T-cell (primary cell): Measurements from ENCODE around the gene PNMA1. TPM values are rescaled to one million over a fixed set of nuclear protein-coding genes. Genes with fewer than 3 reads are reported as not detected.

ENCODE experiments used
- ATAC-seq, 4 experiments: fragments of 200-7000 bp in 3 of 4; fragments of 150-1000 bp in 1 of 4; cut with Tn5 transposase; replicated peaks in 1 of 4; 1 replicate in 3 of 4; 2 replicates in 1 of 4; pipeline ENCODE4 v1.10.0; 2021; ENCODE audit warnings: moderate library complexity in 3 of 4, mild to moderate bottlenecking in 2 of 4, moderate number of reproducible peaks in 1 of 4
- CTCF ChIA-PET, 2 donors: fragments of 300-600 bp; sonication (Branson Sonifier 250); formaldehyde crosslinking; loops; one replicate each; lab custom pipeline; 2022; ENCODE audit warnings: antibody characterized with exemption in 2 of 2; lab: Charles Lee
- POLR2A ChIA-PET, 2 donors: fragments of 300-600 bp; sonication (Branson Sonifier 250); formaldehyde crosslinking; loops; one replicate each; lab custom pipeline; 2022; ENCODE audit warnings: antibody characterized with exemption in 2 of 2; lab: Charles Lee
- DNase-seq, 35 experiments: peaks; one replicate each; pipeline versions ENCODE4 v3.0.0 to v3.0.0-alpha.2; 2013 to 2023
- H3K27ac ChIP-seq: one replicate; pipeline ENCODE4 v1.5.1; 2013; ENCODE audit warnings: low read length
- H3K27me3 ChIP-seq, 2 experiments: replicated peaks in 1 of 2; 1 replicate in 1 of 2; 2 replicates in 1 of 2; pipeline versions ENCODE4 v1.6.1 to v1.7.0; 2013; ENCODE audit warnings: low read length in 1 of 2, mixed read lengths in 1 of 2; ENCODE audit not compliant: control insufficient read depth in 2 of 2, insufficient read depth in 2 of 2; ENCODE audit errors: extremely low read depth in 1 of 2
- H3K36me3 ChIP-seq, 2 donors: 1 replicate in 1 of 2; 2 replicates in 1 of 2; pipeline versions ENCODE4 v1.6.1 to v1.7.0; 2013; ENCODE audit warnings: low read length in 1 of 2; ENCODE audit not compliant: control insufficient read depth in 2 of 2, insufficient read depth in 1 of 2; ENCODE audit errors: extremely low read depth in 1 of 2
- H3K4me1 ChIP-seq, 2 experiments: 1 replicate in 1 of 2; 2 replicates in 1 of 2; pipeline versions ENCODE4 v1.6.1 to v1.7.0; 2013; ENCODE audit warnings: low read length in 2 of 2, mixed read lengths in 1 of 2; ENCODE audit not compliant: insufficient read depth in 2 of 2, control insufficient read depth in 1 of 2; ENCODE audit errors: extremely low read depth in 1 of 2
- H3K4me3 ChIP-seq, 2 donors: 1 replicate in 1 of 2; 2 replicates in 1 of 2; pipeline versions ENCODE4 v1.5.1 to v1.7.0; 2013; ENCODE audit warnings: mild to moderate bottlenecking in 2 of 2, low read length in 1 of 2, moderate library complexity in 1 of 2; ENCODE audit not compliant: control insufficient read depth in 1 of 2; ENCODE audit errors: extremely low read depth in 1 of 2
- H3K9me3 ChIP-seq: 2 replicates; pipeline ENCODE4 v1.7.0; 2013
- H3K27ac Mint-ChIP-seq, 2 donors: one replicate each; pipeline ENCODE4 v1.8.0; 2020 to 2021; ENCODE audit warnings: mild to moderate bottlenecking in 2 of 2, mixed read lengths in 2 of 2
- H3K27me3 Mint-ChIP-seq, 2 donors: one replicate each; pipeline ENCODE4 v1.8.0; 2021 to 2022; ENCODE audit warnings: mixed read lengths in 2 of 2
- H3K36me3 Mint-ChIP-seq: one replicate; pipeline ENCODE4 v1.8.0; 2021; ENCODE audit warnings: mixed read lengths
- H3K4me1 Mint-ChIP-seq, 3 donors: one replicate each; pipeline ENCODE4 v1.8.0; 2020 to 2022; ENCODE audit warnings: mixed read lengths in 3 of 3, mild to moderate bottlenecking in 1 of 3
- H3K4me3 Mint-ChIP-seq, 3 donors: one replicate each; pipeline ENCODE4 v1.8.0; 2020 to 2022; ENCODE audit warnings: mild to moderate bottlenecking in 3 of 3, mixed read lengths in 3 of 3, moderate library complexity in 3 of 3
- H3K9me3 Mint-ChIP-seq, 3 donors: one replicate each; pipeline ENCODE4 v1.8.0; 2020 to 2022; ENCODE audit warnings: mixed read lengths in 3 of 3
- WGBS: methylation state at CpG from one replicate; pipeline ENCODE4 v1.1.5; 2013; ENCODE audit warnings: missing lambda C conversion rate; ENCODE audit not compliant: insufficient coverage; 5-methylcytosine and 5-hydroxymethylcytosine counted together
- total RNA-seq, 35 experiments: library from RNA in 6 of 35; stranded (reverse) in 6 of 35; fragments of 120-200 nt in 1 of 35; gene quantifications; one replicate each; pipeline versions ENCODE4 v1.2.1 to v1.2.4 and lab custom pipeline; 2013 to 2026

The PNMA1 gene
- total RNA-seq, 5 donors from 2014 or later (not counting 1 experiment from before 2014, with no cell fraction given) = 36.2 to 57.9 (median 53.4) TPM

GRCh38 chr14:73759714-73760597 is 45.8 kb upstream of the PNMA1 start:
- DNase-seq (peak; percentile 89 to 99 (median 97)), ATAC-seq (peak; percentile 78 to 87 (median 80))
- H3K36me3 Mint-ChIP-seq = no peaks in the 10 kb centered on the region
- ChIA-PET CTCF (interaction anchor here (0.6 to 4.7 kb wide), 10 partner anchors 10 to 67 kb away, joined by 3 to 24 read pairs (median 7); no protein-coding TSS in a partner anchor), POLR2A (interaction anchor here (0.6 to 1.7 kb wide), 19 partner anchors 10 to 701 kb away, joined by 3 to 23 read pairs (median 4); partner anchors contain the start of genes COQ6 (in 1 of the 2), FAM161B (in 1 of the 2) and ZNF410 (in 1 of the 2))
- Histone ChIP-seq H3K4me3 (peak overlapping the region; percentile 58 to 78), H3K27me3 (no peaks in the 10 kb centered on the region), H3K27ac (peak overlapping the region; percentile 90), H3K4me1 (peaks cover 40 to 75% of the 10 kb centered on the region in 2 experiments), H3K9me3 (no peaks in the 10 kb centered on the region), H3K36me3 (no peaks in the 10 kb centered on the region)
- H3K27ac Mint-ChIP-seq = peak overlapping the region; percentile 96 to 97
- WGBS = 0% methylated on average over 65 of the region's 93 CpGs
- no peaks in the 10 kb centered on the region for H3K9me3 Mint-ChIP-seq
- H3K4me1 Mint-ChIP-seq = peaks cover 75 to 83% (median 82%) of the 10 kb centered on the region in 3 donors
- no peaks in the 10 kb centered on the region for H3K27me3 Mint-ChIP-seq
- peak overlapping the region; percentile 85 to 87 (median 87) for H3K4me3 Mint-ChIP-seq

- Mint-ChIP-seq H3K4me1 (peaks cover 80 to 85% (median 84%) of the 10 kb centered on the region in 3 donors), H3K27ac (peak overlapping the region; percentile 69 to 99), H3K27me3 (no peaks in the 10 kb centered on the region), H3K4me3 (peak overlapping the region; percentile 86 to 87 (median 87)), H3K36me3 (no peaks in the 10 kb centered on the region), H3K9me3 (no peaks in the 10 kb centered on the region)
- ATAC-seq = peak; percentile 13 to 42 (median 36)
- Histone ChIP-seq H3K4me1 (peaks cover 46 to 79% of the 10 kb centered on the region in 2 experiments), H3K36me3 (no peaks in the 10 kb centered on the region), H3K27ac (peak overlapping the region; percentile 79), H3K4me3 (peak overlapping the region; percentile 77 to 78), H3K9me3 (no peaks in the 10 kb centered on the region), H3K27me3 (no peaks in the 10 kb centered on the region)
- WGBS = under 1% methylated on average over 71 of the region's 71 CpGs
- CTCF ChIA-PET = interaction anchor here (0.9 to 4.7 kb wide), 12 partner anchors 10 to 68 kb away, joined by 4 to 24 read pairs (median 7); no protein-coding TSS in a partner anchor
- peak in 25 of 35 experiments; percentile 25 to 73 (median 46) for DNase-seq
- POLR2A ChIA-PET = interaction anchor here (0.6 to 1.7 kb wide), 14 partner anchors 9 to 287 kb away, joined by 3 to 10 read pairs (median 4); partner anchors contain the start of genes COQ6 (in 1 of the 2) and FAM161B (in 1 of the 2)
These were observed 45.1 kb upstream of the PNMA1 start for GRCh38 chr14:73759183-73759713.

DNA sequence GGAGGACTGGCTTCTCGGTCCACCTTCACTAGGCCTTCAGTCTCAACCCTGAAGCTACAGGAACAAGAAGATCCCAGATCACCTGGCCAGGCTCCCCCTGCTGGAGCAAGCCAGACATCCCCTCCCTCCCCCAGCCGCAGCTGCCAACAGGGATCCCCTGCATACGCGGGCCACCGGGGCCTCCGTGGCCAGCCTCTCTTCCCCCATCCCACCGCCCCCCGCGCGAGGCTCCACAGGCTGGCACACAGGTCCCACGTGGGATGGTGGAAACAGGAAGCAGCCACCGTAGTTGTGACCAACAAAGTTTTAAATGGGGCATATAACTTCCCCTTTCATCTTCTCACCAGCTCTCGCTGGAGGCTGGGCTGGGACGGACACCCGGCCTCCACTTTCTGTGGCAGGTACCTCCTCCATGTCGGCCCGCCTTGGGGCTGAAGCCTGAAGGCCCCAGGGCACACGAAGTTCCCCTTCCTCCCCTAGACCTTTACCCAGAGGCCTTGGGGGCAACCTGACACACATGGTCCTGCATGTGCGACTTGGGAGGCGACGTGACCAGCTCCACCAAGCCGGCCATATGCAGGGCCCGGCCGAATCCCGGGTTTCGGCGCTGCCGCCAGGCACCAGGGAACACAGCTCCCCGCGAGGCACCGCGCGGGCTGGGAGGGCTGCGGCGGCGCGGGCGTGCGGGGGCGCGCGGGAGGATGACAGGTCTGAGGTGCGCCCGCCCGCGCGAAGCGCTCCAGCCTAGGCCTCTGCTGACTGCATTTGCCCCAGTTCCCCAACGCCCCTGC is 44.4 kb upstream of the PNMA1 start:
- peak overlapping the region; percentile 79 for H3K27ac ChIP-seq
- H3K4me3 Mint-ChIP-seq = peak overlapping the region; percentile 86 to 87 (median 87)
- H3K27ac Mint-ChIP-seq = peak overlapping the region; percentile 95 to 99
- H3K36me3 Mint-ChIP-seq = no peaks in the 10 kb centered on the region
- ChIA-PET POLR2A (interaction anchor here (0.7 to 1.7 kb wide), 8 partner anchors 8 to 29 kb away, joined by 3 to 6 read pairs (median 3); no protein-coding TSS in a partner anchor), CTCF (interaction anchor here (0.5 to 4.7 kb wide), 15 partner anchors 9 to 71 kb away, joined by 3 to 24 read pairs (median 5); no protein-coding TSS in a partner anchor)
- WGBS = under 1% methylated on average over 48 of the region's 49 CpGs
- H3K9me3 Mint-ChIP-seq = no peaks in the 10 kb centered on the region
- H3K36me3 ChIP-seq = no peaks in the 10 kb centered on the region
- no peaks in the 10 kb centered on the region for H3K27me3 Mint-ChIP-seq
- DNase-seq (peak in 34 of 35 experiments; percentile 51 to 81 (median 65)), ATAC-seq (peak; percentile 3 to 11 (median 9))
- no peaks in the 10 kb centered on the region for H3K9me3 ChIP-seq
- H3K27me3 ChIP-seq = no peaks in the 10 kb centered on the region
- peaks cover 85 to 86% (median 85%) of the 10 kb centered on the region in 3 donors for H3K4me1 Mint-ChIP-seq
- H3K4me3 ChIP-seq = peak overlapping the region; percentile 77 to 78
- H3K4me1 ChIP-seq = peaks cover 52 to 85% of the 10 kb centered on the region in 2 experiments

DNA sequence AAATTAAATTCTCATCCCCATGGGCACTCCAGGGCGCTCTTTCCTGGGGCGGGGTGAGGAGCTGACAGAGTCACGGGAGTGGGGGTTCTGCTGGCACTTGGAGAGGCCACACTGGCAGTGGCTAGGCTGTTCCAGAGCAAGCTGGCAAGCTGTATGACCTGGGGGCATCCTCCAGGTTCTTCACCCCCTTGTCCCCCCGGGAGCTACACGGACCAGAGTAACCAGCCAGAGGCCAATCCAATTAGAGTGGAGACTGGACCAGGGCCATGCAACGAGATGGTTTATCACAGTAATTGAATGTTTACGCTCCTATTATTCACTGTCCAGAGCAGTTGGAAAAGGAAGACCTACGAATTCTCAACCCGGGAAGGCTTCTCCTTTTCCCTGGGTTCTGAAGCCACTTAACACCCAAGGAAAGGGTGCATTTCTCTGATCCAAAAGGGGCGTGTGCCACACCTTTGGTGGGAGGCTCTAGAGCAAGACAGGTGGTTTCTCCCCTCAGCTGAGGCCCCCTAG is 43.8 kb upstream of the PNMA1 start:
- Histone ChIP-seq H3K4me1 (peaks cover 58 to 86% of the 10 kb centered on the region in 2 experiments), H3K9me3 (no peaks in the 10 kb centered on the region), H3K36me3 (no peaks in the 10 kb centered on the region), H3K27ac (peak overlapping the region; percentile 79), H3K4me3 (peak overlapping the region; percentile 77 to 78), H3K27me3 (no peaks in the 10 kb centered on the region)
- no peak for ATAC-seq
- H3K4me3 Mint-ChIP-seq = peak overlapping the region; percentile 86 to 87 (median 87)
- H3K27me3 Mint-ChIP-seq = no peaks in the 10 kb centered on the region
- peak overlapping the region; percentile 95 to 99 for H3K27ac Mint-ChIP-seq
- ChIA-PET CTCF (interaction anchor here (0.5 to 4.7 kb wide), 15 partner anchors 8 to 72 kb away, joined by 3 to 24 read pairs (median 5); no protein-coding TSS in a partner anchor), POLR2A (interaction anchor here (0.5 to 1.7 kb wide), 7 partner anchors 14 to 1759 kb away, joined by 3 to 6 read pairs (median 4); no protein-coding TSS in a partner anchor)
- peaks cover 85 to 86% (median 85%) of the 10 kb centered on the region in 3 donors for H3K4me1 Mint-ChIP-seq
- DNase-seq = no peak
- 48% methylated on average over 6 of the region's 10 CpGs for WGBS
- no peaks in the 10 kb centered on the region for H3K9me3 Mint-ChIP-seq
- no peaks in the 10 kb centered on the region for H3K36me3 Mint-ChIP-seq

GRCh38 chr14:73757381-73757780 is 43.2 kb upstream of the PNMA1 start:
- Histone ChIP-seq H3K4me3 (peak overlapping the region in 1 of 2 donors; percentile 18), H3K27ac (peak overlapping the region; percentile 79), H3K9me3 (no peaks in the 10 kb centered on the region), H3K4me1 (peaks cover 64 to 86% of the 10 kb centered on the region in 2 experiments), H3K27me3 (no peaks in the 10 kb centered on the region), H3K36me3 (no peaks in the 10 kb centered on the region)
- ChIA-PET POLR2A (interaction anchor here in 1 of 2 donors (0.5 to 0.6 kb wide), 4 partner anchors 16 to 1760 kb away, joined by 3 to 5 read pairs (median 4); no protein-coding TSS in a partner anchor), CTCF (interaction anchor here (1.6 to 4.7 kb wide), 2 partner anchors 14 to 28 kb away, joined by 4 to 24 read pairs; no protein-coding TSS in a partner anchor)
- DNase-seq (peak in 1 of 35 experiments; percentile 54), ATAC-seq (no peak)
- peak overlapping the region; percentile 95 to 99 for H3K27ac Mint-ChIP-seq
- H3K36me3 Mint-ChIP-seq = no peaks in the 10 kb centered on the region
- peak overlapping the region; percentile 86 to 87 (median 87) for H3K4me3 Mint-ChIP-seq
- peaks cover 85 to 86% (median 85%) of the 10 kb centered on the region in 3 donors for H3K4me1 Mint-ChIP-seq
- WGBS = no CpG with 5 or more reads among the region's 1 CpG
- H3K27me3 Mint-ChIP-seq = no peaks in the 10 kb centered on the region
- H3K9me3 Mint-ChIP-seq = no peaks in the 10 kb centered on the region
